ENCODE measurements around the gene MAGEF1.
A peak's percentile ranks its signal among the peaks of the same experiment; 100 is the strongest.

The MAGEF1 gene

DNA sequence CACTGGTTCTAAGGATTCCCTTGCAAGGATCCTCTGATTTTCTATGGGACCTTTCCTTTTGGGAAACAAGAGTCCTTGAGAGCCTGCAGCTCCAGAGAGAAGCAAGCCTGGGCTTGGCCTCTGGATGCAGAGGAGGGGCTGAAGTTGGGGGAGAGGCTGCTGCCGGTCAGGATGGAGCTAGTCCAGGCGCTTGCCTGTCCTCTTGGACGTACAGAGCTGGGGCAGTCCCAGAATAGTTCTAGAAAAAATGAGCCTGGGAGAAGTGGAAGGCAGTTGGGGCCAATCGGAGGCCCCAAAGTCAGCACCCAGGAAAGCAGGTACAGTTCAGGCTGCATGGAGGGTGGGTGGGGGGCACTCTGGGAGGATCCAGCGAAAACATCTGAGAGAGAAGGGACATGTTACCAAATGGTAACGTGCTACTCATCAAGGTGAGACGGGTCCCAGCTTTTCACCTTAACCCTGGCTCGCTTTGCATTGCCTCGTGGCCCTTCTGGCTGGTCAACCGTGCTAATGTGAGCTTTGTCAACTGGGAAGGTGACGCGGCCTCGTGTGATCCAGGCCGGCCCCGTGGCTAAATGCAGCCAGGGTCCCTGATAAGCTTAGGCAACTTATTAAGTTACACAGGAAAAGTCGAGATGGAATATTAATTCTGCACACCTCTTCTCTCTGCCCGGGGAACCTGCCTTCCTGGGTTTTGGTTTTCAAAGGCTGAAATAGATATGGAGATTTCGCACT lies 38.7 kb upstream of the MAGEF1 start:
- Histone ChIP-seq H3K36me3 (no peaks in the 10 kb centered on the region), H3K4me3 (ENCODE audit: low read depth, low read length) (no peak overlapping the region), H3K27ac (peak overlapping the region; percentile 63), H3K27me3 (ENCODE audit: insufficient read depth, low read depth, severe bottlenecking) (no peaks in the 10 kb centered on the region), H3K9me3 (ENCODE audit: severe bottlenecking) (no peaks in the 10 kb centered on the region)
- DNase-seq, result peak; percentile 46
- TF ChIP-seq, protein P1, sequence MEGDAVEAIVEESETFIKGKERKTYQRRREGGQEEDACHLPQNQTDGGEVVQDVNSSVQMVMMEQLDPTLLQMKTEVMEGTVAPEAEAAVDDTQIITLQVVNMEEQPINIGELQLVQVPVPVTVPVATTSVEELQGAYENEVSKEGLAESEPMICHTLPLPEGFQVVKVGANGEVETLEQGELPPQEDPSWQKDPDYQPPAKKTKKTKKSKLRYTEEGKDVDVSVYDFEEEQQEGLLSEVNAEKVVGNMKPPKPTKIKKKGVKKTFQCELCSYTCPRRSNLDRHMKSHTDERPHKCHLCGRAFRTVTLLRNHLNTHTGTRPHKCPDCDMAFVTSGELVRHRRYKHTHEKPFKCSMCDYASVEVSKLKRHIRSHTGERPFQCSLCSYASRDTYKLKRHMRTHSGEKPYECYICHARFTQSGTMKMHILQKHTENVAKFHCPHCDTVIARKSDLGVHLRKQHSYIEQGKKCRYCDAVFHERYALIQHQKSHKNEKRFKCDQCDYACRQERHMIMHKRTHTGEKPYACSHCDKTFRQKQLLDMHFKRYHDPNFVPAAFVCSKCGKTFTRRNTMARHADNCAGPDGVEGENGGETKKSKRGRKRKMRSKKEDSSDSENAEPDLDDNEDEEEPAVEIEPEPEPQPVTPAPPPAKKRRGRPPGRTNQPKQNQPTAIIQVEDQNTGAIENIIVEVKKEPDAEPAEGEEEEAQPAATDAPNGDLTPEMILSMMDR (IDR thresholded peaks at IDR 0.05; ENCODE audit: low read depth, low read length), result no peak

DNA sequence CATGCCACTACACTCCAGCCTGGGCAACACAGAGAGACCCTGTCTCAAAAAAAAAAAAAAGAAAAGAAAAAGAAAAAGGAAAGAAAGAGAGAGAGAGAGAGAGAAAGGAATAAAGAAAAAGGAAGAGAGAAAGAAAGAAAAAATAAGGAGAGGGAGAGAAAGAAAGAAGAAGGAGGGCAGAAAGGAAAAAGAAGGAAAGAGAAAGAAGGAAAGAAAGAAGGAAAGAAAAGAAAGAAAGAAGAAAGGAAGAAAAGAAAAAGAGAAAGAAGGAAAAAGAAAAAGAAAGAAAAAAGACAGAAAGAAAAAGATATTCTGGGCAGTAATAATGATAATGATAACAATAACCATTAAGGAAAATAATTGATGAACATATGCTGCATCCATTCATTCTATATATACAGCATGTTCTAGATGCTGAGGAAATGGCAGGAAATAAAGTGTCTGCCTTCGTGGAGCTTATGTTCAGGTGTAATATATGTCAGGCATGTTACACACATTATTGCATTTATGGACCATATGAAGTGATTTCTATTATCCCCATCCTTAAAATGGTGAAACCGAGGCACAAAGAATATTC lies 37.4 kb upstream of the MAGEF1 start:
- Histone ChIP-seq H3K27ac (no peak overlapping the region), H3K4me3 (ENCODE audit: low read depth, low read length) (no peak overlapping the region), H3K9me3 (ENCODE audit: severe bottlenecking) (no peaks in the 10 kb centered on the region), H3K36me3 (no peaks in the 10 kb centered on the region), H3K27me3 (ENCODE audit: insufficient read depth, low read depth, severe bottlenecking) (no peaks in the 10 kb centered on the region)
- no peak for DNase-seq
- TF ChIP-seq, protein P1 (IDR thresholded peaks at IDR 0.05; ENCODE audit: low read depth, low read length), result no peak

GRCh38 chr3:184748219-184749135 lies 36.6 kb upstream of the MAGEF1 start:
- H3K4me3 ChIP-seq (ENCODE audit: low read depth, low read length), result no peak overlapping the region
- TF ChIP-seq, protein P1 (IDR thresholded peaks at IDR 0.05; ENCODE audit: low read depth, low read length), result peak; percentile 84
- peak overlapping the region; percentile 19; the same call in 1 of the 2 replicates for H3K27ac ChIP-seq
- no peaks in the 10 kb centered on the region for H3K36me3 ChIP-seq
- DNase-seq, result peak; percentile 66
- no peaks in the 10 kb centered on the region for H3K9me3 ChIP-seq (ENCODE audit: severe bottlenecking)
- no peaks in the 10 kb centered on the region for H3K27me3 ChIP-seq (ENCODE audit: insufficient read depth, low read depth, severe bottlenecking)

- no peak overlapping the region for H3K27ac ChIP-seq
- H3K4me3 ChIP-seq (ENCODE audit: low read depth, low read length), result no peak overlapping the region
- H3K36me3 ChIP-seq, result no peaks in the 10 kb centered on the region
- TF ChIP-seq, protein P1 (IDR thresholded peaks at IDR 0.05; ENCODE audit: low read depth, low read length), result 0 out of 2 replicates have a peak, but pooled peaks have one; percentile 10
- no peaks in the 10 kb centered on the region for H3K9me3 ChIP-seq (ENCODE audit: severe bottlenecking)
- H3K27me3 ChIP-seq (ENCODE audit: insufficient read depth, low read depth, severe bottlenecking), result no peaks in the 10 kb centered on the region
- no peak for DNase-seq
These were observed 34.6 kb upstream of the MAGEF1 start for GRCh38 chr3:184746131-184747120.

GRCh38 chr3:184745526-184745925 lies 33.7 kb upstream of the MAGEF1 start:
- no peak overlapping the region for H3K27ac ChIP-seq
- H3K36me3 ChIP-seq, result no peaks in the 10 kb centered on the region
- H3K9me3 ChIP-seq (ENCODE audit: severe bottlenecking), result no peaks in the 10 kb centered on the region
- no peaks in the 10 kb centered on the region for H3K27me3 ChIP-seq (ENCODE audit: insufficient read depth, low read depth, severe bottlenecking)
- no peak for DNase-seq
- H3K4me3 ChIP-seq (ENCODE audit: low read depth, low read length), result no peak overlapping the region
- TF ChIP-seq, protein P1 (IDR thresholded peaks at IDR 0.05; ENCODE audit: low read depth, low read length), result no peak
